IPS-18c (cell line): ENCODE data around the gene PPIAL4G.
"Not testable (repeated sequence)": the region's sequence is repeated elsewhere in the genome, so short reads cannot be mapped to it uniquely, and the experiment has no call there.

Experiments
- H3K4me3 ChIP-seq: 2 replicates; pipeline ENCODE4 v1.7.0; 2013; ENCODE audit warnings: low read depth, mild to moderate bottlenecking, low read length, moderate library complexity; ENCODE audit not compliant: insufficient read depth
- H3K9me3 ChIP-seq: one replicate; pipeline ENCODE4 v1.6.1; 2013; ENCODE audit warnings: mild to moderate bottlenecking, low read length, moderate library complexity; ENCODE audit not compliant: control insufficient read depth, insufficient read depth

The PPIAL4G gene

DNA sequence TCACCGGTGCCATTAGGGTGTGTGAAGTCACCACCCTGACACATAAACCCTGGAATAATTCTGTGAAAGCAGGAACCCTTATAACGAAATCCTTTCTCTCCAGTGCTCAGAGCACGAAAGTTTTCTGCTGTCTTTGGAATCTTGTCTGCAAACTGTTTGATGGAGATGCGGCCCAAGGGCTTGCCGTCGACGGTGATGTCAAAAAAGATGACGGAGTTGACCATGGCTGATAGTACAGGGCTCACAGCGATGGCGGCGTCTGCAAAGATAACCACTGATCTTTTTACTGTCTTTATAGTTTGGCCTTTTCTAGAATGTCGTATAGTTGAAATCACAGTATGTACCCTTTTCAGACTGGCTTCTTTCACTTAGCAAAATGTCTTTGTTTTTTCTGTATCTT lies at the start of gene PPIAL4G:
Gene PPIAL4G (minus strand): TSS at position 274 of the 400 bp plus-strand sequence. CDS start 50 bp downstream, at position 224.
- not testable (repeated sequence) for H3K4me3 ChIP-seq, H3K9me3 ChIP-seq

DNA sequence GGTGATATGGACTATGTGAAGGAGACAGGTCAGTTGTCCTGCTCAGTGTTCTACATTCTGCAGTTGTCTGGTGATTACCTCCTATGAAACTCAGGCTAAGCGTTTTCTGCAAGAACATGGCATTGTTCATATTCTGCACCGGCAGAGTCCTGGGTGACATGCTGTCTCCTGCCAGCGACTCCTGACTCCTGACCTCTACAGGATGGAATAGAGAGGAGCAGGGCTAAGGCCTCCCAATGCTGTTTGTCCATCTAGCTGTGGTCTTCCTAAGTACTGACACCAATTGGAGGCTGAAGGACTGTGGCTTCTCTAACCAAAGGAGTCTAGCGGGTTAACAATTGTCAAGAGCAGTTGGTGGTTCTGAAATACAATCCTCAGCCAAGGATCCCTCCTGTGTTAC lies 49.1 kb upstream of the PPIAL4G start:
- not testable (repeated sequence) for H3K9me3 ChIP-seq, H3K4me3 ChIP-seq

DNA sequence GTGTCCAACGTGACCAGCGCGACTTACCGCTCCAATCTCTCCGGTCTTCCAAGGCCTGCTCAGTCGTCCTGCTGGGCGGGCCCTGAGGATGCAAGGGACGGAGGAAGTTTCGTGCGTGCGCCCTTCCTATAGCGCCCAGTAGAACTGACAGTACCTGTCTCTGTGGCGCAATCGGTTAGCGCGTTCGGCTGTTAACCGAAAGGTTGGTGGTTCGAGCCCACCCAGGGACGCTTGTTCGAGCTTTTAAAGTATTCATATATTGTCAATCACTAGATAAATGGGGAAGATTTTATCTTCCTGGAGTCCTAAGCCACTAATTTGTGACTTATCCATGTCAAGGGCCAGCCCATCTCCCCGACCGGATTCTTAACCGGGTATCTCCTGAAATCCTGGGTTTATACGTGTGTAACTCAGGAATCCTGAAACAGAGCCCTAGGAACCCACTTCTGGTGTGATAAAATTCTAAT lies 46.0 kb upstream of the PPIAL4G start:
- H3K4me3 ChIP-seq, H3K9me3 ChIP-seq: not testable (repeated sequence)

DNA sequence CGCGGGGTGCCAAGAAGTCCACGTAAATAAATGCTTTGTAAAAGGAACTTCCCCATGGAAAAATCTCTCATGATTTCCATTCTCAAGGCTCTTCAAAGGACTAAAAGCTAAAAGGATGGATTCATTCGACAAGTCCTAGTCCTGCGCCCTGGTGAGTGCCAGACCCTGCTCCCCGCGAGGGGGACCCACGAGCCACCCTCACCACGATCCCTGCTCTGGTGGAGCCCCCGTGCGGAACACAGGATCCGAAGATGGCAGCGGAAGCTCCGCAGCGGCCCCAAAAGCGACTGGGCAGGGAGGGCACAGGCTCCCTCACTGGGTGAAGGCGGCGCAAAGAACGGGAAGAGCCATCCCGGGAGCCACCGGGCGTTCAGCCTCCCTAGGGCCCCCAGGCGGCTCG lies 45.5 kb upstream of the PPIAL4G start:
- not testable (repeated sequence) for H3K9me3 ChIP-seq, H3K4me3 ChIP-seq

DNA sequence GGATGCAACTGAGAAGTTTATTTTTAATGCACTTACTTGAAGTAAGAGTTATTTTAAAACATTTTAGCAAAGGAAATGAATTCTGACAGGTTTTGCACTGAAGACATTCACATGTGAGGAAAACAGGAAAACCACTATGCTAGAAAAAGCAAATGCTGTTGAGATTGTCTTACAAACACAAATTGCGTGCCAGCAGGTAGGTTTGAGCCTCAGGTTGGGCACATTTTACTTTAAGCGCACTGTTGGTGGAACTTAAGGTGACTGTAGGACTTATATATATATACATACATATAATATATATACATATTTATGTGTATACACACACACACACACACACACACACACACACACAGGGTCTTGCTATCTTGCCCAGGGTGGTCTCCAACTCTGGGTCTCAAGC lies 43.5 kb upstream of the PPIAL4G start:
- not testable (repeated sequence) for H3K9me3 ChIP-seq, H3K4me3 ChIP-seq

DNA sequence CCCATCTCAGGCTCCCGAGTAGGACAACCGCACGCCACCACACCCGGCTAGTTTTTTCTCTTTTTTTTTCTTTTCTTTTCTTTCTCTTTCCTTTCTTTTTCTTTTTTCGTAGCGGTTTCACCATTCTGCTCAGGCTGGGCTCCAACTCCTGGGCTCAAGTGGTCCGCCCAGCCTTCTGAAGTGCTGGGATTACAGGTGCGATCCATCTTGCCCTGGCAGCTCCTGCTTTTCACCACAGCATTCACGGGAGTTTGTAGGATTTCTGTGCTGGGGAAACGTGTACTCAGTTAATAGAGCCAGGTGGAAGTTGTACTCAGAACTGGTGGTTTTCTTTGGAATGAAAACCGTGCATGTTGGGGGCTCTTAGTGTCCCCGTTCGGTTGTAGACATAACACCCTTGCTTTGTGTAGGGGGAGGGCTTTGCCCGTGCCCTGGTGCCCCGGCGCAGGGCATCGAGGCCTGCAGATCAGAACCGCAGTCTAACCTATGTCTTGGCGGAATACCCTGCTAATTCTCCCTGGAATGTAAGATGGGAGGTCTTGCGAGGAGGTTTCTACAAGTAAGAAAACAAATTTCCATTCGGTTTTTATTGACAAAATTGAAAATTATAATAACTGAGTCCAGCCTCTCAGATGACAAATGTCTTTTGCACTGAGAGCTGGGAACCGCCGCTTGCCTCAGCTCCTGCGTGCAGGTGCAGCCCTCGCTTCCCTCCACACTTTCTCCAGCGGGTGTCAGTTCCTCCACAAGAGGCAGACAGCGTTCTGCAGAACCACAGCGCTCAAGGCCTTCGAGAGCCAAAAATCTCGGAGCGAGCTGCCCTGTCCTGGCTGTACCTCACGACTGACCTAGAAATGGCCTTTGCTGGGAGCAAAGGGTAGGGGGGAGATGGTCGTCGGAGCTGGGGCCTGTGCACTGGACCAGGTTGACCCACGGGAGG lies 40.4 kb upstream of the PPIAL4G start:
- not testable (repeated sequence) for H3K4me3 ChIP-seq, H3K9me3 ChIP-seq

DNA sequence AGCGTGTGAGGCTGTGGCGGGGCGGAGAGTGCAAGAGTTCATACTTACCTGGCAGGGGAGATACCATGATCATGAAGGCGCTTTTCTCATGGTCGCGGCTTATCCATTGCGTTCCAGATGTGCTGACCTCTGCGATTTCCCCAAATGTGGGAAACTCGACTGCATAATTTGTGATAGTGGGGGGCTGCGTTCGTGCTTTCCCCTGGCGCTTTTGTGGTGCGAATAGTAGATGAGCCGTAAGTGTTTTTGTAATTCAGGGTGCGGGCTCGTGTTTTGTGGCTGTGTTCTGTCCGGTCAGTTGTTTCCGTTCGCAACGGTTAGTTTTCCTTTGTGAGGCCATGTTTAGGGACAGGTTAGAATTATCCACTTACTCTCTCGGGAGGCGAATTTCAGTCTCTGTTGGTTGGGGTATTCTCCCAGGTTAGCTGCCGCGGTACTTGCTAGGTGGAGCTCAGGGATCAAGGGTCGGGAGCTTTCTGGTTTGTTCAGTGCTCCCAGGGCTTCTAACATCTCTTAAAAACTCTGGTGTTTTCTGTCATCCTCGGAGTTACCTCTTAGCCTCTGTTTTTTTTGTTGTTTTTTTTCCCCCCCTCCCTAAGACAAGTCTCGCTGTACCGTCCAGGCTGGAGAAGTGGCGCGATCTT lies 39.6 kb upstream of the PPIAL4G start:
- not testable (repeated sequence) for H3K4me3 ChIP-seq, H3K9me3 ChIP-seq

DNA sequence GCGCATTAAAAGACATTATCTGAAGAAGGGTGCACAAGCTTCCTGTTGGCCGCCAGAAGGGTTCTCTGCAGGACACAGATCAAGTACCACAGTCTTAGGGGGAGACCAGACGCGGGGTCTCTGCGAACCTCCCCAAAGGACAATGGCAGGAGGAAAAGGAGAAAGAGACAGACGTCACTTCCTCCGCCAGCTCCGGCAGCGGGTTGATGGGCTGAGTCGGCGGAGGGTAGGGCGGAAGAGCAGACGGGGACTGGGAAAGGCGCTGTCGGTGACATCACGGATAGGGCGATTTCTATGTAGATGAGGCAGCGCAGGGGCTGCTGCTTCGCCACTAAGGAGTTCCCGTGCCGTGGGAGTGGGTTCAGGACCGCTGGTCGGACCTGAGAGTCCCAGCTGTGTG lies 39.0 kb upstream of the PPIAL4G start:
- not testable (repeated sequence) for H3K4me3 ChIP-seq, H3K9me3 ChIP-seq

DNA sequence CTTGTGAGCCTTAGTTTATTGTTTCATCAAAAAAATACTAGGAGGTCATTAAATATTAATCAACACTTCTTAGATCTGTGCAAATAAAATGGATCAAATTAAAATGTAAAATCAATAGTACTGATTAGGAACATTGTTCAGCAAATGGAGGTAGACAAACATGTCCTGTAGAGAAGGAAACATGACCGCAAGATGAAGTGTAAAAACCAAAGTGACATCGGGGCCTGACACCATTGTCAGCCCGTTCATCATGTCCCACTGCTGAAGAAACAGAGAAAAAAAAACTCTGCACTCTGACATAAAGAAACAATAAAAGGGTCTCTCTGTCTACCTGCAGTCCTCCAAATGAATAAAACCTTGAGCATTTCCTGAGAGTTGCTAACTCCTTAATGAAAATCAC lies 31.2 kb upstream of the PPIAL4G start:
- not testable (repeated sequence) for H3K9me3 ChIP-seq

DNA sequence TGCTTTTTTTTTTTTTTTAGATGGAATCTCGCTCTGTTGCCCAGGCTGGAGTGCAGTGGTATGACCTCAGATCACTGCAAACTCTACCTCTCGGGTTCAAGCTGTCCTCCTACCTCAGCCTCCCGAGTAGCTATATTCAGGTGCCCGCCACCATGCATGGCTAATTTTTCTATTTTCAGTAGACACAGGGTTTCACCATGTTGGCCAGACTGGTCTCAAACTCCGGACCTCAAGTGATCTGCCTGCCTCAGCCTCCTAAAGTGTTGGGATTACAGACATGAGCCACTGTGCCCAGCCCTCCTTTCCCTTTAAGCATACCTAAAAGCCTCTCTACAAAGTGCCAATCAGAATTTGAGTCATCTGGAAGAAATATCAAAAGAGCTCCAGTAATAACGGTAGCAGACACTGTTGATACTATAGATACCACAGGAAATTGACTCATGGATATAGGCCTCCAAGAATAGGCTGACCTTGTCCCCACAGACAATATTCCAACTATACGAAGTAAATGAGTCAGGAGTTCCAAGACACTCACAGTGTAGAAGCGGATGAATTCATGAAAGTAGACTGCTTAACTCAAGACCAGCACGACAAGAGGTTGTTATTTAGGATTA lies 29.6 kb upstream of the PPIAL4G start:
- H3K9me3 ChIP-seq, H3K4me3 ChIP-seq: not testable (repeated sequence)

More for the DNA sequence above, 31.2 kb upstream of the PPIAL4G start:
- not testable (repeated sequence) for H3K4me3 ChIP-seq

DNA sequence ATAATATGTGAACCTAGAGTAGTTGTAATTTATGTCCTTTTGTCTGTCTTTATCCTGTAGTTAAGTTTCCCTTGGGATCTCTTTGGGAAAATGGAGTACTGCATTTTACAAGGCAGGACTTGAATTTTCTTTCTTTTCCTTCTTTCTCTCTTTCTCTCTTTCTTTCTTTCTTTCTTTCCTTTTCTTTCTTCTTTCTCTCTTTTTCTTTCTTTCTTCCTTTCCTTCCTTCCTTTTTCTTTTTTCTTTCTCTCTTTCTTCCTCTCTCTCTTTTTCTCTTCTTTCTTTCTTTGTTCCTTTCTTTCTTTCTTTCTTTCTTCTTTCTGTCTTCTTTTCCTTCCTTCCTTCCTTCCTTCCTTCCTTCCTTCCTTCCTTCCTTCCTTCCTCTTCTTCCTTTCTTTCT lies 10.8 kb upstream of the PPIAL4G start:
- H3K4me3 ChIP-seq, H3K9me3 ChIP-seq: not testable (repeated sequence)

DNA sequence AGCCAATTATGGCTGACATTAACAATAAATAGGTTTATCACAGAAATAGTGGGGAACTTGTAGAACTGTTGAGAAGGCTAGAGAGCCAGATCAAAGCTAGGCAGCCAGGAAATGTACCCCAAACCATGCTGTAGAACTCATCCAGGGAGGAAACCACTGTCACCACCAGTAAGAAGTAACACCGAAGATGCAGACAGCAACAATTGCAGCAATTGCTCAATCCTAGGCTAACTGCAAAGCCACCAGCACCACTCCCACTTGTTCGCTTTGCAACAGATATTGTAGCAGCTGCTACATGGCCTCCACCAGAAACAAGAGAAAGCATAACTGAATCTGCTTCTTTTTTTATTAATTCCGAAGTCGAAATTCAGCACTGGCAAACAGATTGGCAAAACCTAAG lies 2.0 kb downstream of the PPIAL4G start:
- H3K4me3 ChIP-seq, H3K9me3 ChIP-seq: not testable (repeated sequence)

DNA sequence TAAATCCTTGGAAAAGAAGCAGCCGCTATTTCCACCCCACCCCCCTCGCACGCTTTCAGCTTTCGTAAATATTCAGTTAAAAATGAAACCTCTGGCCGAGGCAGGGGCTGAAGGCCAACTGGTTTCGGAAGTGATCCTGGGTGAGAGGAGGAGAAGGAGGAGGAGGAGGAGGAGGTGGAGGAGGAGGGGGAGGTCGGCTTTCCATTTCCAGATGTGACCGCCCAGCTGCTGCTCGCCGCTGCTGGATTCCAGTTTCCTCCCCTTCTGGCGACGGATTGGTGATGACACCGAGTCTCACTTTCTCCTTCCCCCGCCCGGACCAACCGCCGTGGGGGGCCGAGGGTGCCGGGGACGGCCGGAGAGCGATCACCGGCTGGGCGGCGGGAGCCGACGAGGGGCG lies 23.4 kb downstream of the PPIAL4G start:
- H3K4me3 ChIP-seq, result peak overlapping the region; percentile 51; the same call in 1 of the 2 replicates

DNA sequence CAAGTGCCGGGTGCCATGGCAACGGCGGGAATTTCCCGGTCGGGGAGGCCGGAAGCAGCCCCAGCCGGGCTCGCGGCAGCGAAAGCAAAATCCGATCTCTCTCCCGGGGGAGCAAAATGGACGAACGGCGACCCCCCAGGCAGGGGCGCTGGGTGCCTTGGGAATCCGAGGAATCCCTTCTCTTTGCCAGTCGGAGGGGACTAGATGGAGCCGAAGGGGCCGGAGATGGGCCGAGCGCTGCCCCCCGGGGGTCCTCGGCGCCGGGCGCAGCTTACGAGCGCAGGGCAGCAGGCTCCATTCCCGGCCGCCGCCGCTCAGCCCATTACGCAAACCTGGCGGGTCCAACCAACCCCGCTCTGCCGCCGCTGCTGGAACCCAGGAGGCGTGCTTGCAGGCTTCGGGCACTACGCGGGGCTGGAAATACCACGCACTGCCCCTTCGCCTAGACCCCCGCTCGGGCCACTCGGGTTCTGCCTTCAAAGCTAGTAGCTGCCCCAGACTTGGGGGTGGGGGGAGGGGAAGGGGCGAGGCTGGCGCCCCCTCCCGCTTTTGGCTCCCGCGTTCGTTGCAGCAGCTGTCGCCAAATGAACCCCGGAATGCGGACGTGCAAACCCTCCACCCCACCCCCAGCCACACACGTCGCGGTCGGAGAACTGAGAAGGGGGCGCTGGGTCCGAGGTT lies 24.1 kb downstream of the PPIAL4G start:
- H3K4me3 ChIP-seq, result peak overlapping the region; percentile 51
- H3K9me3 ChIP-seq, result not testable (repeated sequence)

More for the DNA sequence above, 23.4 kb downstream of the PPIAL4G start:
- H3K9me3 ChIP-seq, result not testable (repeated sequence)

DNA sequence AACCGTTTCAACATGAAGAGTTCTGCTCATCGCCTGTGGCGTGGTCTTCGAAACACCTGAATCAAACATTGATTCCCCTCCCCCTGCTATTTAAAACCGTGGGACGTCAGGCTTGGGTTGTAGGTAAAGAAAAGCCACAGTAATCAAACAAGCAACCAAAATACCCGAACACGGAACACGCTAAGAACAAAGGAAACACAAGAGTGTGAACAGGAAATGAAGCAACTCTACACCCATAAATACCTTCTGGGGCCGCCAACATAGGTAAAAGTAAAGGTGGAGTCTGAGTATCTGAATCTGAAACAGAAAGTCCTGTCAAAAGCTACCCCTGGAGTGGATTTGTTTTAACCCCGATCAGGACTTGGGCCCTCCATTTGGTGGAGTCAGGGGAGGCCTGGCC lies 24.7 kb downstream of the PPIAL4G start:
- not testable (repeated sequence) for H3K9me3 ChIP-seq, H3K4me3 ChIP-seq

DNA sequence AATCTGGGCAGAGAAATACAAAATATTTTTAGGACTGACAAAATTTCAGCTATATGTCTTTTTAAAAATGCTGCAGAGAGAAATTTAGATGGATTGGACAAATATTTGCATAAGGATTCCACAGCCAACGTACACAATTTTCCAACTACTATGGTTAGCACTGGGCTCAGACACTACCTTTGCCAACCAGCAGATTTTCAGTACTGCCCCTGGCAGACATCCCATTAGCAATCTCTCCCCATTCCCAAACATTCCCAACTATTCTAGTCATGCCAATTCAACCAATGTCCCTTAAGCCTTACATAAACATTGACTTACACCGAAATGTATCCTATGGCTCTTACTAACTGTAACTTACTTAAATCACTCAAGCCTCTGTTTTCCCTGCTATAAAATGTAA lies 30.3 kb downstream of the PPIAL4G start:
- not testable (repeated sequence) for H3K4me3 ChIP-seq, H3K9me3 ChIP-seq

DNA sequence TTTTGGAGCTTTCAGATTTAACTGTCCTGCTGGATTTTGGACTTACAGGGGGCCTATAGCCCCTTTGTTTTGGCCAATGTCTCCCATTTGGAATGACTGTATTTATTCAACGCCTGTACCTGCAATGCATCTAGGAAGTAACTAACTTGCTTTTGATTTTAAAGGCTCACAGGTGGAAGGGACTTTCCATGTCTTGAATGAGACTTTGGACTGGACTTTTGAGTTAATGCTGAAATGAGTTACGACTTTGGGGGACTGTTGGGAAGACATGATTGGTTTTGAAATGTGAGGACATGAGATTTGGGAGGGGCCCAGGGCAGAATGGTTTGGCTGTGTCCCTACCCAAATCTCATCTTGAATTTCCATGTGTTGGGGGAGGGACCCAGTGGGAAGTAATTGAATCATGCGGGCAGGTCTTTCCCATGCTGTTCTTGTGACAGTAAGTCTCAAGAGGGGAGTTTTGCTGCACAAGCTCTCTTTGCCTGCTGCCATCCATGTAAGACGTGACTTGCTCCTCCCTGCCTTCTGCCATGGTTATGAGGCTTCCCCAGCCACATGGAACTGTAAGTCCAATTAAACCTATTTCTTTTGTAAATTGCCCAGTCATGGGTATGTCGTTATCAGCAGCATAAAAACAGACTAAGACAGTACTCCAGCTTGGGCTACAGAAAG lies 43.3 kb downstream of the PPIAL4G start:
- H3K9me3 ChIP-seq, H3K4me3 ChIP-seq: not testable (repeated sequence)
